ENCODE data around the gene PHF21B.

GRCh38 chr22:44860311-44860710 is 149.5 kb downstream of the PHF21B start:
- TF ChIP-seq CTCF (IDR thresholded peaks at IDR 0.05) (no peak), EZH2 (IDR thresholded peaks at IDR 0.05) (no peak), EZH2phosphoT487 (IDR thresholded peaks at IDR 0.05) (no peak)

Measured in neural progenitor cell (in vitro differentiated cells).